ENCODE results near the gene JAKMIP3.

Gene JAKMIP3

GRCh38 chr10:132020456-132020855, 45.3 kb upstream of the JAKMIP3 start:
- TF ChIP-seq FOXP2 (optimal IDR thresholded peaks at IDR 0.05; ENCODE audit: borderline replicate concordance, extremely low read depth, extremely low read length, insufficient read depth) (no peak), TAF1 (IDR thresholded peaks at IDR 0.05; ENCODE audit: borderline replicate concordance, insufficient read depth, low read length) (no peak), REST (IDR thresholded peaks at IDR 0.05; ENCODE audit: insufficient read depth in 1 of 2, low read depth in 2 of 2, low read length in 2 of 2) (no peak), SIN3A (IDR thresholded peaks at IDR 0.05; ENCODE audit: borderline replicate concordance, insufficient read depth, low read length) (no peak), POLR2AphosphoS5 (IDR thresholded peaks at IDR 0.05; ENCODE audit: low read depth, low read length) (no peak)

- TF ChIP-seq TAF1 (IDR thresholded peaks at IDR 0.05; ENCODE audit: borderline replicate concordance, insufficient read depth, low read length) (no peak), REST (IDR thresholded peaks at IDR 0.05; ENCODE audit: insufficient read depth in 1 of 2, low read depth in 2 of 2, low read length in 2 of 2) (no peak), FOXP2 (optimal IDR thresholded peaks at IDR 0.05; ENCODE audit: borderline replicate concordance, extremely low read depth, extremely low read length, insufficient read depth) (no peak), POLR2AphosphoS5 (IDR thresholded peaks at IDR 0.05; ENCODE audit: low read depth, low read length) (no peak), SIN3A (IDR thresholded peaks at IDR 0.05; ENCODE audit: borderline replicate concordance, insufficient read depth, low read length) (no peak)
These were observed 44.7 kb upstream of the JAKMIP3 start for GRCh38 chr10:132021046-132021445.

GRCh38 chr10:132021504-132022143, 44.1 kb upstream of the JAKMIP3 start:
- TF ChIP-seq SIN3A (IDR thresholded peaks at IDR 0.05; ENCODE audit: borderline replicate concordance, insufficient read depth, low read length): no peak
- TF ChIP-seq REST (IDR thresholded peaks at IDR 0.05; ENCODE audit: insufficient read depth in 1 of 2, low read depth in 2 of 2, low read length in 2 of 2): no peak
- TF ChIP-seq FOXP2 (optimal IDR thresholded peaks at IDR 0.05; ENCODE audit: borderline replicate concordance, extremely low read depth, extremely low read length, insufficient read depth): no peak
- no peak for TF ChIP-seq TAF1 (IDR thresholded peaks at IDR 0.05; ENCODE audit: borderline replicate concordance, insufficient read depth, low read length)

DNA sequence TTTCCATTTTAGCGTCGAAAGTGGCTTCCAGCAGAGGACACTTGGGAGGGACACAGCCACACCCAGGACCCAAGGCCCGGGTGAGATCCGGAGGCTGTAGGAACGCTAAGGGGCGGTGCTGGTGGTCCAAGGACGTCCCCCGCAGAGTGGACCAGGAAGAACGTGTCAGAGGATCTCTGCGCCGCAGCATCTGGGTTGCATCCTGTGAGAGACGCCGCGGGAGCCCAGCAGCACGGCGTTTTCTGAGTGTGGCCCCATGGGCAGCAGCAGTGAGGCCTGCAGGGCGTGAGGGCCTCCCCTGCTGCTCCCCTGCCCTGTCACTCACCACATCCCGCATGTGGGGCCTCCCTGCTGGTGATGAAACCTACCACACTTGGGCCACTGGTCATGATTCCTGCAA, 43.5 kb upstream of the JAKMIP3 start:
- TF ChIP-seq SIN3A (IDR thresholded peaks at IDR 0.05; ENCODE audit: borderline replicate concordance, insufficient read depth, low read length) (no peak), FOXP2 (optimal IDR thresholded peaks at IDR 0.05; ENCODE audit: borderline replicate concordance, extremely low read depth, extremely low read length, insufficient read depth) (no peak), POLR2AphosphoS5 (IDR thresholded peaks at IDR 0.05; ENCODE audit: low read depth, low read length) (no peak), REST (IDR thresholded peaks at IDR 0.05; ENCODE audit: insufficient read depth in 1 of 2, low read depth in 2 of 2, low read length in 2 of 2) (no peak), TAF1 (IDR thresholded peaks at IDR 0.05; ENCODE audit: borderline replicate concordance, insufficient read depth, low read length) (no peak)
